Activated T-helper 1 cell treated with anti-CD3 and anti-CD28 coated beads, Interleukin-12 subunit alpha, Interleukin-12 subunit beta, Interleukin-2, Interleukin-4 antibody, amounts not matched to agents 30 ng/mL and 10 ng/mL and 1 ng/mL, durations not matched to agents 14 hours and 24 hours and 36 hours (primary cell): Measurements from ENCODE around the gene HADHA. TPM values are rescaled to one million over a fixed set of nuclear protein-coding genes. Genes with fewer than 3 reads are reported as not detected.
"Not testable (repeated sequence)": the region's sequence is repeated elsewhere in the genome, so short reads cannot be mapped to it uniquely, and the experiment has no call there.

ENCODE experiments used
- DNase-seq: peaks from one replicate; pipeline ENCODE4 v3.0.0; 2021; ENCODE audit warnings: low spot score
- H3K27ac Mint-ChIP-seq: one replicate; pipeline ENCODE4 v1.8.0; 2021; ENCODE audit warnings: mild to moderate bottlenecking, mixed read lengths
- H3K27me3 Mint-ChIP-seq: one replicate; pipeline ENCODE4 v1.8.0; 2022; ENCODE audit warnings: mild to moderate bottlenecking, moderate library complexity, mixed read lengths; ENCODE audit not compliant: insufficient read depth
- H3K36me3 Mint-ChIP-seq: one replicate; pipeline ENCODE4 v1.8.0; 2021; ENCODE audit warnings: low read depth, mixed read lengths
- H3K4me1 Mint-ChIP-seq: one replicate; pipeline ENCODE4 v1.8.0; 2021; ENCODE audit warnings: low read depth, mixed read lengths
- H3K4me3 Mint-ChIP-seq: one replicate; pipeline ENCODE4 v1.8.0; 2021; ENCODE audit warnings: mild to moderate bottlenecking, moderate library complexity, mixed read lengths
- H3K9me3 Mint-ChIP-seq: one replicate; pipeline ENCODE4 v1.8.0; 2021; ENCODE audit warnings: mixed read lengths
- intact Hi-C: fragments of 100-400 bp; cut with micrococcal nuclease; formaldehyde crosslinking; loops from one replicate; pipeline ENCODE4 v1.15.1; 2024
- total RNA-seq: library from RNA; stranded (reverse); gene quantifications from 2 replicates; pipeline ENCODE4 v1.2.3, GENCODE V29; 2022

The HADHA gene
- total RNA-seq, 1 donor from 2014 or later, result 96.8 TPM

DNA sequence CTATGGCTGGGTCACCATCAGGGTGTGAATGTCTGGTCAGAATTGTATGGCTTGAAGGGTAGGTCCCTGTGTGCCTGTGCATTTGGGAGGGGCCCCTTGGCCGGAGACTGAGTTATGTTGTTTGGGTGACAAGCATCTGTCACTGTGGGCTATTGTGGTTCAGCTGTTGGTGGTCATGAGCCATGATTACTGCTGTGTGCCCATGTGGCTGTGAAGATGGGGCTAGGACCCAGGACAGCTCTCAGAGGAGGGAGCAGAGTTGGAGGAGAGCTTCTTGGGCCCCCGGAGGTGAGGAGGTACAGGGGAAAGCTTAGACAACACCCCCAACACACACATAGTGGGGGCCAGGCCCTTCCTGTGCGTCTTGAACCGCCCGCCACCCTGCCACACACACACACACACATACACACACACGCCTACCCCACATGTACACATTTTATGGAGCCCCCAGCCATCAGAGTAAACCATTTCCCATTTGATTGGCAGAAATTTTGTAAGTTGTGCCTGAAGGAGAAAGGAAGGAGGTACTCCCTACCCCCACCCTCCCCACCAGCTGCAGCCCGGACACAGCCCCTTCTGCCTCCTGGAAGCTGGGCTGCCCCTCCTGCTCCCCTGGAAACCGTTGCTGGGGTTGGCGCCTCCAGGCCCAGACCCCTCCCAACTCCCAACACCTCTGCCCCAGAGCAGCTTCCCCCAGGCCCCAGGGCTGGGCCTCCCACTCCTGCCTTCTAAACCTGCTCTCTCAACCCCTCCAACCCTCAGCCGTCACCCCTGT, 69.6 kb downstream of the HADHA start:
- peaks cover 49% of the 10 kb centered on the region for H3K27me3 Mint-ChIP-seq
- no peaks in the 10 kb centered on the region for H3K9me3 Mint-ChIP-seq
- no peaks in the 10 kb centered on the region for H3K36me3 Mint-ChIP-seq
- no peak for DNase-seq
- H3K4me1 Mint-ChIP-seq, result peaks cover 21% of the 10 kb centered on the region
- H3K27ac Mint-ChIP-seq, result no peak overlapping the region
- peak overlapping the region; percentile 73 for H3K4me3 Mint-ChIP-seq
- intact Hi-C loops, result loop anchor here (5.0 kb wide), 1 partner anchor 157 kb away; no protein-coding TSS in a partner anchor

DNA sequence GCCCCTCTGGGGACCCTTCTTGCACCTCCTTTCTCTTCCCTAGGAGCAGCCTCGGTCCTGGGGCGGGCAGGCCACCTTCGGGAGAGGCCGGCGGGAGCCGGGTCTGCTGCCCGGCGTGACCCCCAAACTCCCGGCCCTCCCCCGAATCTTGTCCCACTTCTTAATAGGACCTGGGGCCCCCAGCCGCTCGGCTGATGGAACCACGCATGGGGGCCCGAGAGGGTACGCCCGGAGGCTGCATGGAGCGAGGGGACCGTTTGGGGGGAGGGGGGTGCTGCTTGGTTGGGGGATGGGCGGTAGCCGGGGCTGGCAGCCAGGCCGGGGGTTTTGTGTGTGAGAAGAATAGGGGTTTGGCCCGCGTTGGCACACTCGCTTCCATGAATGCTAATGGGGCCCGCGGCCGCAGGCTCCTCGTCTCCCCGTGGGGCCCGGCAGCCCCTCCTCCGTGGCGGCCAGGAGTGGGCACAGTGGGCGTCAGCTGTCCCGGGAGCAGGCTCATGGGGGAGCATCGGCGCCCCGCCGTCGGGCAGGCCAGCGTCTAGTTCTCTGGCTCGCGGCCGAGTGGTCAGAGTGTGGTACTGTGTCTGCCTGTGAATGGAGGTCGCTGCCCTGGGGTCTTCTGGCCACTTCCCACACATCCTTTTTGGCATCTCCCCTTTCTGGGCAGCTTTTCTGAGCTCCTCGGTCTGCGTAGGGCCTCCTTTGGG, 70.5 kb downstream of the HADHA start:
- H3K27ac Mint-ChIP-seq, result no peak overlapping the region
- intact Hi-C loops, result loop anchor here (5.0 kb wide), 1 partner anchor 158 kb away; no protein-coding TSS in a partner anchor
- DNase-seq, result no peak
- H3K27me3 Mint-ChIP-seq, result peaks cover 47% of the 10 kb centered on the region
- H3K36me3 Mint-ChIP-seq, result no peaks in the 10 kb centered on the region
- H3K9me3 Mint-ChIP-seq, result no peaks in the 10 kb centered on the region
- H3K4me1 Mint-ChIP-seq, result peaks cover 17% of the 10 kb centered on the region
- peak overlapping the region; percentile 73 for H3K4me3 Mint-ChIP-seq

DNA sequence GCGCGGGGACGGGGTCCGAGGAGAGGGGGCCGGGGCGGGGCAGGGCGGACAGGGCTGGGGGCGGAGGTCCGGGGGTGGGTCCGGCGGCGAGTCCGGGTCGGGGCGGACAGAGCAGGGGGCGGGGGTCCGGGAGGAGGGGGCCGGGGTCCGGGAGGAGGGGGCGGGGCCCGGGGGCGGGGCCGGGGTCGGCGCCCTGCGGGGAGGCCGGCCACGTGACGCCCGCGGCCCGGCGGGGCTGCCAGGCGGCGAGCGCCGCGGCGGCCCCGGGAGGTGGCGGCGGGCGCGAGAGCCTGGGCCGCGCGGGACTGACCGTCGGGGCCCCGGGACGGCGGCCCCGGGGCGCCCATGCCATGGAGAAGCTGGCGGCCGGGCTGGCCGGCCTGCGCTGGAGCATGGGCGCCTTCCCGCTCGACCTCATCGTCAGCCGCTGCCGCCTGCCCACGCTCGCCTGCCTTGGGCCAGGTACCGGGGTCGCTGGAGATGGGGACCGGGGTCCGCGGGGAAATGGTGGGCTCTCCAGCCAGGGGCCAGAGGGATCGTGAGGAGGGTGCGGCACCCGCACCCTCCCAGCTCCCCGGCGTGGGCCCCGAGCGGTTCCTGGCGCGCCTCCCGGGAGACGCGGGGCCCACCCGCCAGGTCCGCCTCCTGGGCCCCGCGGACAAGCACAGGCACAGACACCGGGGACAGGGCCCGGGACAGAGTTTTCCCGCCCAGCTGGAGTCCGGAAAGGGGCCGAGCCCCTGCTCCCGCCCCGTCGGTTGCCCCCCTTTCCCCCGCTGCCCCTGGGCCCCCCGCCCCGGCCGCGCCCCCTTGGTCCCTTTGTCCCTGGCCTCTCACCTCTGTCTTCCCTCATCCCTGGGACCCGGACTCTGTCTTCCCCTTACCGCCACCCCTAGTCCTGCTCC, 71.3 kb downstream of the HADHA start, which contains the start of gene GAREM2:
Gene GAREM2, plus strand, starts transcription at position 218 of the 905 bp plus-strand sequence. Its CDS starts 133 bp downstream, at position 351.
- peak within 1 kb of the TSS; percentile 85 for H3K4me3 Mint-ChIP-seq
- H3K36me3 Mint-ChIP-seq, result no peaks in the 10 kb centered on the region
- H3K27ac Mint-ChIP-seq, result peak within 1 kb of the TSS; percentile 68
- H3K4me1 Mint-ChIP-seq, result peaks cover 17% of the 10 kb centered on the region
- no peak for DNase-seq
- H3K9me3 Mint-ChIP-seq, result no peaks in the 10 kb centered on the region
- H3K27me3 Mint-ChIP-seq, result peaks cover 45% of the 10 kb centered on the region
- intact Hi-C loops, result loop anchor here (5.0 kb wide), 1 partner anchor 159 kb away; no protein-coding TSS in a partner anchor

DNA sequence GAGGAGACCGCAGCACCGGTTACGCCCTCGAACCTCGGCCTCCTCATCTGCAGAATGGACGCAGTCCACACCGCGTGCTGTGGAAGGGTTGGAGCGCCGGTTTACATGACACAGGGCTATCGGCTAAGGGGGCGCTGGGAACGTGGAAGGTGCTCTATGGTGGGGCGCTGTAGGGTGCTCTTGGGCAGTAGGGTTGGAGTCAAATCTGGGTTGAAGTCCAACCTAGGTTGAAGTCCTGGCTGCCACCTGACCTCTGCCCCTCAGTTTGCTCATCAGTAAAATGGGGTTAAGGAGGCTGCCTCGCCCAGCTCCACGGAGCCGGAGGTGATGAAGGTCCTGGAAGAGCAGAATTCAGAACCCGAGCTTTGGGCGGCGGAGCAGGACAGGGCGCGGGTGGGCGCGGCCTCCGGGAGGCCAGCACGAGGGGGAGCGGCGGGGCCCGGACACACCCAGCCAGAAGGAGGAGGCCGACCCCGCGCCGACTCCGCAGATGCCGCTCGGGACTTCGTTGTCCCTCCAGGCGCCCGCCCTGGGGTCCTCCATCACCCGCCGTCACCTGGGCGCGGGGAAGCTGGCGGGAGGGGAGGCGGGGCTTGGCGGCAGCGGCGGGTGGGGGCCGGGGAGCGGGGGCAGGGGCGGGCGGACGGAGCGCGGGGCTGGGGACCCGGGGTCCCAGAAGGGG, 72.1 kb downstream of the HADHA start:
- Mint-ChIP-seq H3K27ac (no peak overlapping the region), H3K4me3 (peak overlapping the region; percentile 85), H3K27me3 (peaks cover 45% of the 10 kb centered on the region), H3K36me3 (no peaks in the 10 kb centered on the region), H3K9me3 (no peaks in the 10 kb centered on the region), H3K4me1 (peaks cover 17% of the 10 kb centered on the region)
- intact Hi-C loops, result loop anchor here (5.0 kb wide), 1 partner anchor 160 kb away; no protein-coding TSS in a partner anchor
- no peak for DNase-seq

DNA sequence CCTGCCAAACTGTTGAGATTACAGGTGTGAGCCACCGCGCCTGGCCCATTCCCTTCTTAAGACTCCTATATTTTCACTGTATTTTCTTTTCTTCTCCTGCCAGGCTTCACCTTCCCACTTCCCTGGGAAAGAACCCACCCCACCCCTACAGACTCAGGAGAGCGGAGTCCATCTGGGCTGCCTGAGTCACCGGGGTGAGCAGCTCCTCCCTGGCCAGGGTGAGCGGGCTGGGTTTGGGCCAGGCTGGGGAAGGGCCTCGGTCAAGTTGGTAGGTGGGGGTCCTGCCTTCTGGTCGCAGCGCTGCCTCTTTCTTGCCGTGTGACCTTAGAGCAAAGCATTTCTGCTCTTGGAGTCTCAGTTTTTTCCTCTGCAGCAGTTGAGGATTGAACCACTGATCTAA, 73.6 kb downstream of the HADHA start:
- no peaks in the 10 kb centered on the region for H3K9me3 Mint-ChIP-seq
- no peak for DNase-seq
- H3K4me1 Mint-ChIP-seq, result peaks cover 17% of the 10 kb centered on the region
- intact Hi-C loops, result loop anchor here (1.0 to 5.0 kb wide), 2 partner anchors 162 to 299 kb away; no protein-coding TSS in a partner anchor
- H3K27me3 Mint-ChIP-seq, result peaks cover 46% of the 10 kb centered on the region
- peak overlapping the region; percentile 29 for H3K27ac Mint-ChIP-seq
- no peak overlapping the region for H3K4me3 Mint-ChIP-seq
- H3K36me3 Mint-ChIP-seq, result no peaks in the 10 kb centered on the region

DNA sequence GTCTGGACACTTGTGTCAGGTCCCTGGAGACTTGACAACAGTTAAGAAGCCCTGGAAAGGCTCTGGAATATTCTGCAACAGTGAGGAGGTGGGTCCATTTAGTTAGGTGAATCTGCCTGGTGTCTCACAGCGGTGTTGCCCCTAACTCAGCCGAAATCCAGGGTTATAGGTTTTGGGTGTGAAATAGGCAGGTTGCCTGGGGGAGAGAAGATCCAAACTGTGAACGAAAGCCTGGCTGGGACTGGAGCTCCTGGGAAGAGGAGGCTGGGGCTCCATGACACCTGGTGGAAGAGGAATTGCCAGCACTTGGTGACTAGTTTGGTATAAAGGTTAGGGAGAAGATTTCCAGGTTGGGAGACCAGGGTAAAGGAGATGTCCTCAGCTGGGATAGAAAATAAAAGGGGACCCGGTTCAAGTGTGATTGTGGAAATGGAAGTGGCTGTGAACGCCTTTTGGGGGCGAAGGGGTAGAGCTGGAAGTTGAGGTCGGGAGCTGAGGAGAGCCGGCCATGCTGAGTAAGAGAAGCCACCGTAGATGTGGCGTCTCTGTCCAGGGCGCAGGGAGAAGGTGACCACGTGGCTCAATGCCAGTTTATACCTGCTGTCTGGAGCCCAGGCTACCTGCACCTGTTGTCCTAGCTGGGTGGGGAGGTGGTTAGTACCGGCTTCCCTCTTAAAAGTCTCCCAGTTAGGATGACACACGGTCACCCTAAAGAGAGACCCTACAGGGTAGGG, 74.6 kb downstream of the HADHA start:
- peaks cover 39% of the 10 kb centered on the region for H3K27me3 Mint-ChIP-seq
- no peak overlapping the region for H3K27ac Mint-ChIP-seq
- no peaks in the 10 kb centered on the region for H3K9me3 Mint-ChIP-seq
- no peaks in the 10 kb centered on the region for H3K36me3 Mint-ChIP-seq
- no peak for DNase-seq
- H3K4me1 Mint-ChIP-seq, result peaks cover 17% of the 10 kb centered on the region
- H3K4me3 Mint-ChIP-seq, result no peak overlapping the region
- intact Hi-C loops, result loop anchor here (5.0 kb wide), 1 partner anchor 162 kb away; no protein-coding TSS in a partner anchor

DNA sequence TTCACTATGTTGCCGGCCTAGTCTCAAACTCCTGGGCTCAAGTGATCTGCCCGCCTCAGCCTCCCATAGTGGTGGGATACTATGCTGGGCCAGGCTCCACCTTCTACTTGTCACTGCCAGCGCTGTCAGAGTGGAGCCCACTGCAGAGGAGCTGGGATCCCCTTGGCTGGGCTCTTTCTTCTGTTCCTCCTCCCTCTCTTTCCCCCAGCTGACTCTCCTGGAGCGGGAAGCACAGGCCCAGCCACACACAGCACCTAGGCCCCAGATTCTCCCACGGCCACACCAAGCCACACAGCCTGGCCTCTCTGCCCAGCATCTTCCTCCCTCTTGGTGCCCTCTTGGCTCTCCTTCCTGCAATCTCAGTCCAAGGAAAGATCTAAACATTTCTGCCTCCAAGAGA, 75.2 kb downstream of the HADHA start:
- DNase-seq, result no peak
- no peak overlapping the region for H3K4me3 Mint-ChIP-seq

DNA sequence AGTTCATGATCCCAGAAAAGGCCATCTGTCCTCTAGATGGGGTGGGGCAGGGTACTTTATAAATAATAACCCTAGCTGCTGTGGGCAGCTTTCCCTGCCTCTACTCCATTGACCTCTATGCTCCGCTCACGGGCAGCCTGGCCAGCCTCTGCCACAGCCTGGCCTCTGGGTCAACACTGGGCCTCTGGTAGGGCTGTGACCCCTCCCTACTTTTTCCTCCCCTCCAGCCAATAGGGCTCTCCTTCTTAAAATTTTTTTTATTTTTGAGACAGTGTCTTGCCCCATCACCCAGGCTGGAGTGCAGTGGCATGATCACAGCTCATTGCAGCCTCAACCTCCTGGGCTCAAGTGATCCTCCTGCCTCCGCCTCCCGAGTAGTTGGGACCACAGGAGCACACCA, 75.6 kb downstream of the HADHA start:
- Mint-ChIP-seq H3K27ac (no peak overlapping the region), H3K9me3 (no peaks in the 10 kb centered on the region), H3K27me3 (peaks cover 29% of the 10 kb centered on the region), H3K4me1 (peaks cover 11% of the 10 kb centered on the region), H3K4me3 (no peak overlapping the region), H3K36me3 (no peaks in the 10 kb centered on the region)
- intact Hi-C loops, result no loop called here
- no peak for DNase-seq

More for the DNA sequence above, 75.2 kb downstream of the HADHA start:
- Mint-ChIP-seq H3K36me3 (no peaks in the 10 kb centered on the region), H3K27ac (no peak overlapping the region), H3K4me1 (peaks cover 11% of the 10 kb centered on the region), H3K27me3 (peaks cover 33% of the 10 kb centered on the region), H3K9me3 (no peaks in the 10 kb centered on the region)
- intact Hi-C loops, result no loop called here

DNA sequence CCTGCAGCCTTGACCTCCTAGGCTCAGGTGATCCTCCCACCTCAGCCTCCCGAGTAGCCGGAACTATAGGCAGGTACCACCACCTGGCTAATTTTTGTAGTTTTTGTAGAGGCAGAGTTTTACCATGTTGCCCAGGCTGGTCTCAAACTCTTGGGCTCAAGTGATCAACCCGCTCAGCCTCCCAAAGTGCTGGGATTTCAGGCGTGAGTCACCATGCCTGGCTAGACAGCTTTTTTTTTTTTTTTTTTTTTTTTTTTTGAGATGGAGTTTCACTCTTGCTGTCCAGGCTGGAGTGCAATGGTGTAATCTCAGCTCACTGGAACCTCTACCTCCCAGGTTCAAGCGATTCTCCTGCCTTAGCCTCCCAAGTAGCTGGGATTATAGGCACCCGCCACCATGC, 77.9 kb downstream of the HADHA start:
- DNase-seq, H3K9me3 Mint-ChIP-seq, H3K4me1 Mint-ChIP-seq, H3K27ac Mint-ChIP-seq, H3K36me3 Mint-ChIP-seq, intact Hi-C loops, H3K4me3 Mint-ChIP-seq: not testable (repeated sequence)
- H3K27me3 Mint-ChIP-seq, result peaks cover 24% of the 10 kb centered on the region

DNA sequence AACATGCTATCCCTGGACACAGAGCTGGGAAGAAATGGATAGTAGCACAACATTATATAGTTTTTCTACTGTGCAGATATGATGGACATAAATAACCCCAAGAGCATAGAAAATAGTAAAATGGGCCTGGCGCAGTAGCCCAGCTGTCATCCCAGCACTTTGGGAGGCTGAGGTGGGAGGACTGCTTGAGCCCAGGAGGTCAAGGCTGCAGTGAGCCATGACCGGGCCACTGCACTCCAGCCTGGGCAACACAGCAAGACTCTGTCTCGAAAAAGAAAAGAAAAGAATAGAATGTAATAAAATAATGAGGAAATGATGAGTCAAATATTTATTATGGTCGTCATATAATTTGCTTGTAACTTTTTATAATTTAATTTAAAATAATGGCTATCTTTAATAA, 79.0 kb downstream of the HADHA start:
- H3K4me3 Mint-ChIP-seq, result no peak overlapping the region
- intact Hi-C loops, result no loop called here
- H3K27ac Mint-ChIP-seq, result no peak overlapping the region
- no peak for DNase-seq
- peaks cover 13% of the 10 kb centered on the region for H3K27me3 Mint-ChIP-seq
- no peaks in the 10 kb centered on the region for H3K9me3 Mint-ChIP-seq
- H3K36me3 Mint-ChIP-seq, result no peaks in the 10 kb centered on the region
- H3K4me1 Mint-ChIP-seq, result no peaks in the 10 kb centered on the region

DNA sequence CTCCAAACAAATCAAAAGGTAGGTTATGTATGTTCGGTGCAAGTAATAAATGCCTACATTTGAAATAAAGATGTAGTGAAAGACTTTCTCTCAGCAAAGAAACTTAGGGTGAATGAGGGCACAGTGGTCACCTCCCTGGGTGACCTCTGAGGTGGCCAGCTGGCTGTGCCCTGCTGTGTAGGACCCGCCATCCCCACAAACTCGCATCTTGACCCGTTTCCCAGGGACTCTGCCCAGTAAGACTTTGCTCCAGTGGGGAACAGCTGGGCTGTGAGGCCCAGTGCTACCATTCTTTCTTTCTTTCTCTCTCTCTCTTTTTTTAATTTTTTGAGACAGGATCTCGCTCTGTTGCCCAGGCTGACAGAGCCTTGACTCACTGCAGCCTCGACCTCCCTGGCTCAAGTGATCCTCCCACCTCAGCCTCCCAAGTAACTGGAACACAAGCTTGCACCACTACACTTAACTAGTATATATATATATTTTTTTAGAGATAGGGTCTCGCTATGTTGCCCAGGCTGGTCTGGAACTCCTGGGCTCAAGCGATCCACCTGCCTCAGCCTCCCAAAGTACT, 79.7 kb downstream of the HADHA start:
- Mint-ChIP-seq H3K4me1 (no peaks in the 10 kb centered on the region), H3K27ac (no peak overlapping the region), H3K4me3 (no peak overlapping the region), H3K36me3 (no peaks in the 10 kb centered on the region), H3K9me3 (no peaks in the 10 kb centered on the region), H3K27me3 (peaks cover 9% of the 10 kb centered on the region)
- no peak for DNase-seq
- intact Hi-C loops, result no loop called here
